ENCODE data around the gene ECI1. TPM values are rescaled to one million over a fixed set of nuclear protein-coding genes. Genes with fewer than 3 reads are reported as not detected.

Gene ECI1
- polyA plus RNA-seq, 4 donors, result 86.1 to 246 (median 166) TPM

DNA sequence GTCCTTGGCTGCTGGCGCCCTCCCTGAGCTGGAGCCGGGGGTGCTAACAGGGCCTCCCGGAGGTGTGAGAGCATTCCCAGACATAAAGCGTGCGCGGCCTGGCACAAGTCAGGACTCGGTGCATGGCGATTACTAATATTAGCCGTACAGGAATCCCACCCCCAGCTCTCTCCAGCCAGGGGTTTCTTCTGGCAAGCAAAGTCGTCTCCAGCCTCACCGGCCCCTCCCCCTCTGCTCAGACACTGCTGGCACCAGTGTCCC lies 60.0 kb downstream of the ECI1 start:
- no peaks in the 10 kb centered on the region for H3K36me3 ChIP-seq (ENCODE audit: control insufficient read depth in 3 of 3, insufficient read depth in 2 of 3, low read depth in 1 of 3, low read length in 3 of 3)
- peaks cover 5 to 25% (median 13%) of the 10 kb centered on the region in 3 donors for H3K27me3 ChIP-seq (ENCODE audit: control insufficient read depth in 3 of 3, insufficient read depth in 3 of 3, low read length in 3 of 3)
- no peak for FAIRE-seq
- H3K9me3 ChIP-seq (ENCODE audit: control insufficient read depth in 2 of 2, insufficient read depth in 1 of 2, low read depth in 1 of 2, low read length in 1 of 2), result no peaks in the 10 kb centered on the region
- DNase-seq, result no peak
- H3K27ac ChIP-seq (ENCODE audit: low read depth in 1 of 3, low read length in 2 of 3), result no peak overlapping the region
- H3K4me3 ChIP-seq (ENCODE audit: low read depth in 1 of 3, low read length in 3 of 3), result no peak overlapping the region
- 84 to 90% (median 86%) methylated on average over 11 of the region's 11 CpGs for WGBS, 3 donors
- peaks cover 0 to 9% (median 0%) of the 10 kb centered on the region in 3 donors for H3K4me1 ChIP-seq (ENCODE audit: control insufficient read depth in 3 of 3, insufficient read depth in 2 of 3, low read depth in 1 of 3, low read length in 2 of 3)

DNA sequence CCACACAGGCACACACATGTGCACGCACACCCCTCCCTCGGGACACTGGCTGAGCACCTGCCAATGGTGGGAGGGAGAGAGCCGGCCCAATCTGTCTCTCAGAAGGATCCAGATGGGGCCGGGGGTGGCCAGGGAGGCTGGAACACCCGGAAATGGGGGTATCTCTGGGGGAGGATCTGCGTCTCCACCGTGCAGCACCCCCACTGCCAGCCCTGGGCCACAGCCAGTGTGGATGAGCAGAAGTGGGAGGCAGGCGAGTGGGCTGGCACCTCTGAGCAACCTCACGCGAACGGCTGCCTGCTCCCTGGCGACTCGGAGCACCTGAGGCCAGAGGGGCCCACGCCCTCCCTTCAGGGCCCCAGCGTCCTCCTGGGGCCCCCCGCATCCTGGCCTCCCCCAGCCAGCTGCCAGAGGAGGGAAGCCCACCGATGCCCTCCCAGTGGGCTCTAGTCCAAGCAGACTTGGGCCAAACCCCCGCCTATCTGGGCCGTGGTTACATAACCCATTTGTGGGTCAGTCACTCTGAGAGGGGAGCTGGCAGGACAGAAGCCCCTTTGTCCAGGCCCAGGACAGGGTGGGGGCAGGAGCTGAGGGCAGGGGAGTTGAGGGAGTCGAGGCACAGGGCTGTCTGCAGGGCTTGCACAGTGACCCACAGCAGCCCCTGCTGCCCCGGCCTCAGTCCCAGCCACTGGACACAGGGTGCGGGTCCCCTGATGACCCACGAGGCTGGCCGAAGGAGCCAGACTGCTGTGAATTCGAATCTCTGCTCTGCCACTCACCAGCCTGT lies 60.5 kb downstream of the ECI1 start:
- WGBS, 3 donors, result 78 to 82% (median 79%) methylated on average over 20 to 25 of the region's 25 CpGs
- no peak for FAIRE-seq
- H3K27ac ChIP-seq (ENCODE audit: low read depth in 1 of 3, low read length in 2 of 3), result no peak overlapping the region
- peaks cover 0 to 9% (median 0%) of the 10 kb centered on the region in 3 donors for H3K4me1 ChIP-seq (ENCODE audit: control insufficient read depth in 3 of 3, insufficient read depth in 2 of 3, low read depth in 1 of 3, low read length in 2 of 3)
- no peak for DNase-seq
- H3K9me3 ChIP-seq (ENCODE audit: control insufficient read depth in 2 of 2, insufficient read depth in 1 of 2, low read depth in 1 of 2, low read length in 1 of 2), result no peaks in the 10 kb centered on the region
- no peak overlapping the region for H3K4me3 ChIP-seq (ENCODE audit: low read depth in 1 of 3, low read length in 3 of 3)
- H3K27me3 ChIP-seq (ENCODE audit: control insufficient read depth in 3 of 3, insufficient read depth in 3 of 3, low read length in 3 of 3), result peaks cover under 1 to 24% (median 13%) of the 10 kb centered on the region in 3 donors
- H3K36me3 ChIP-seq (ENCODE audit: control insufficient read depth in 3 of 3, insufficient read depth in 2 of 3, low read depth in 1 of 3, low read length in 3 of 3), result no peaks in the 10 kb centered on the region

DNA sequence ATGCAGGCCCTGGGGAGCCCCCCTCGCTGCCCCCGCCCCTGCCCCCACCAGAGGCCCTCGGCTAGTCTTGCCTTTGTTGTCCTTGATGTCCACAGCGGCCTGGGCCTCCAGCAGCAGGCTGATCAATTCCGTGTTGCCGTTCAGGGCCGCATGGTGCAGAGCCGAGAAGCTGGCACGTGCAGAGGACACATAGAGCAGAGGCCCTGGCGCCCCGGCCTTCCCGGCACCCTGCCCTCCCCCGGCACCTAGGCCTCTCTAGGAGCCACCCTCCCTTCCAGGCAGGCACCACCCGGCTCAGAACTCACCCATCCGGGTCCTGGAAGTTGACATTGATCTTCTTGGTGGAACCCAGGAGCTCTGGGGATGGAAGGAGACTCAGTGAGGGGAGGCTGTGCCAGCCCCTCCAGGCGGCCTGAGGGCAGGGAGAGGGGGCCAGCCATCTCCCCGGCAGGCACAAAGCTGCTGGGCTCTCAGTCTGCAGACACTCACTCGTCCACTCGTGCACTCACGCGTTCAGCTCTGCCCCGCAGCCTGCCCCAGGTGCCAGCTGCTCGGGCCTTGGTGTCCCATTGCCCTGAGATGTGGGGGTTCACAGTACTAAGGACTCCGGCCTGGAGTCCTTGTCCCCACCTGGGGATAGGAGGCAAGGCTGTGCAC lies 61.3 kb downstream of the ECI1 start:
- Histone ChIP-seq H3K27ac (ENCODE audit: low read depth in 1 of 3, low read length in 2 of 3) (no peak overlapping the region), H3K4me1 (ENCODE audit: control insufficient read depth in 3 of 3, insufficient read depth in 2 of 3, low read depth in 1 of 3, low read length in 2 of 3) (peaks cover 0 to 3% (median 0%) of the 10 kb centered on the region in 3 donors), H3K4me3 (ENCODE audit: low read depth in 1 of 3, low read length in 3 of 3) (no peak overlapping the region), H3K9me3 (ENCODE audit: control insufficient read depth in 2 of 2, insufficient read depth in 1 of 2, low read depth in 1 of 2, low read length in 1 of 2) (no peaks in the 10 kb centered on the region), H3K36me3 (ENCODE audit: control insufficient read depth in 3 of 3, insufficient read depth in 2 of 3, low read depth in 1 of 3, low read length in 3 of 3) (no peaks in the 10 kb centered on the region), H3K27me3 (ENCODE audit: control insufficient read depth in 3 of 3, insufficient read depth in 3 of 3, low read length in 3 of 3) (peaks cover 0 to 17% (median 6%) of the 10 kb centered on the region in 3 donors)
- FAIRE-seq (no peak), DNase-seq (no peak)
- WGBS, 3 donors, result 62 to 82% (median 73%) methylated on average over 23 to 24 of the region's 24 CpGs

Other genes starting within 250 kb of the ECI1 start
- 10 to 100 TPM; 26.7 to 51.9 (median 29.7) TPM for gene ZNF598, start 241.8 kb downstream of the ECI1 start, polyA plus RNA-seq
- gene NPW, start 231.8 kb downstream of the ECI1 start, polyA plus RNA-seq, result 1 to 10 TPM in 1 of 4 donors, under 1 TPM in 2, not detected in 1; 0.48 to 9.0 (median 0.81) TPM
- 10 to 100 TPM; 15.7 to 76.1 (median 42.9) TPM for gene NHERF2, start 224.7 kb downstream of the ECI1 start, polyA plus RNA-seq
- 10 to 100 TPM; 13.0 to 27.6 (median 18.5) TPM for gene NTHL1, start 203.8 kb downstream of the ECI1 start, polyA plus RNA-seq
- 10 to 100 TPM; 35.1 to 75.9 (median 60.1) TPM for gene TSC2, start 203.6 kb downstream of the ECI1 start, polyA plus RNA-seq
- gene PKD1, start 115.7 kb downstream of the ECI1 start, polyA plus RNA-seq, result 10 to 100 TPM; 10.5 to 42.2 (median 26.7) TPM
- gene RAB26, start 103.0 kb downstream of the ECI1 start, polyA plus RNA-seq, result 10 to 100 TPM; 11.9 to 31.9 (median 23.7) TPM
- gene TRAF7, start 95.8 kb downstream of the ECI1 start, polyA plus RNA-seq, result 10 to 100 TPM; 47.6 to 73.4 (median 64.1) TPM
- gene CASKIN1, start 55.0 kb downstream of the ECI1 start, polyA plus RNA-seq, result 1 to 10 TPM in 1 of 4 donors, under 1 TPM in 3; 0.27 to 1.1 (median 0.51) TPM
- gene MLST8, start 46.1 kb downstream of the ECI1 start, polyA plus RNA-seq, result 10 to 100 TPM; 41.5 to 68.7 (median 62.7) TPM
- gene BRICD5, start 40.7 kb downstream of the ECI1 start, polyA plus RNA-seq, result 10 to 100 TPM in 1 of 4 donors, 1 to 10 TPM in 3; 1.6 to 84.1 (median 8.6) TPM
- 10 to 100 TPM; 11.1 to 16.2 (median 13.4) TPM for gene PGP, start 36.7 kb downstream of the ECI1 start, polyA plus RNA-seq
- 10 to 100 TPM; 16.5 to 37.1 (median 22.8) TPM for gene E4F1, start 28.0 kb downstream of the ECI1 start, polyA plus RNA-seq
- gene DNASE1L2, start 15.1 kb downstream of the ECI1 start, polyA plus RNA-seq, result 1 to 10 TPM in 2 of 4 donors, under 1 TPM in 2; 0.55 to 3.8 (median 1.4) TPM
- 100 to 1,000 TPM in 3 of 4 donors, 10 to 100 TPM in 1; 91.7 to 166 (median 138) TPM for gene RNPS1, start 16.5 kb upstream of the ECI1 start, polyA plus RNA-seq
- 1 to 10 TPM; 1.1 to 4.7 (median 1.8) TPM for gene ABCA3, start 89.1 kb upstream of the ECI1 start, polyA plus RNA-seq
- gene CCNF, start 177.9 kb upstream of the ECI1 start, polyA plus RNA-seq, result 10 to 100 TPM in 1 of 4 donors, 1 to 10 TPM in 2, under 1 TPM in 1; 0.89 to 12.4 (median 3.8) TPM
- gene TEDC2, start 208.5 kb upstream of the ECI1 start, polyA plus RNA-seq, result 1 to 10 TPM in 3 of 4 donors, under 1 TPM in 1; 0.67 to 7.7 (median 3.0) TPM
- gene NTN3, start 219.7 kb upstream of the ECI1 start, polyA plus RNA-seq, result under 1 TPM in 2 of 4 donors, not detected in 2; 0.04 to 0.74 TPM
- 10 to 100 TPM in 1 of 4 donors, 1 to 10 TPM in 2, under 1 TPM in 1; 0.81 to 12.6 (median 3.2) TPM for gene TBC1D24, start 223.5 kb upstream of the ECI1 start, polyA plus RNA-seq